Activated CD4-positive, alpha-beta memory T cell treated with anti-CD3 and anti-CD28 coated beads for 36 hours (primary cell): ENCODE measurements around the gene UBE2R2. TPM values are rescaled to one million over a fixed set of nuclear protein-coding genes. Genes with fewer than 3 reads are reported as not detected.
"Not testable (repeated sequence)": the region's sequence is repeated elsewhere in the genome, so short reads cannot be mapped to it uniquely, and the experiment has no call there.

Experiments used
- CTCF ChIA-PET: fragments of 350-600 bp; sonication (Branson Sonifier 250); formaldehyde crosslinking; loops from one replicate; lab custom pipeline; 2021; ENCODE audit warnings: antibody characterized with exemption, inconsistent platforms; lab: Charles Lee
- POLR2A ChIA-PET: fragments of 350-600 bp; sonication (Branson Sonifier 250); formaldehyde crosslinking; loops from one replicate; lab custom pipeline; 2021; ENCODE audit warnings: antibody characterized with exemption; lab: Charles Lee
- DNase-seq: peaks from one replicate; pipeline ENCODE4 v3.0.0-alpha.2; 2020
- H3K27ac Mint-ChIP-seq: one replicate; pipeline ENCODE4 v1.8.0; 2021; ENCODE audit warnings: mixed read lengths
- H3K27me3 Mint-ChIP-seq: one replicate; pipeline ENCODE4 v1.8.0; 2021; ENCODE audit warnings: mixed read lengths
- H3K36me3 Mint-ChIP-seq: one replicate; pipeline ENCODE4 v1.8.0; 2021; ENCODE audit warnings: mixed read lengths
- H3K4me1 Mint-ChIP-seq: one replicate; pipeline ENCODE4 v1.8.0; 2021; ENCODE audit warnings: low read depth, mixed read lengths
- H3K4me3 Mint-ChIP-seq: one replicate; pipeline ENCODE4 v1.8.0; 2021; ENCODE audit warnings: mild to moderate bottlenecking, mixed read lengths
- H3K9me3 Mint-ChIP-seq: one replicate; pipeline ENCODE4 v1.8.0; 2021; ENCODE audit warnings: mixed read lengths
- intact Hi-C: fragments of 100-400 bp; cut with micrococcal nuclease; formaldehyde crosslinking; loops from one replicate; pipeline ENCODE4 v1.15.1; 2023
- total RNA-seq, 2 experiments: library from RNA; stranded (reverse); gene quantifications; one replicate each; pipeline ENCODE4 v1.2.3, GENCODE V29; 2021

The UBE2R2 gene
- total RNA-seq, 2 experiments from 2014 or later, result 42.3 to 43.9 TPM

DNA sequence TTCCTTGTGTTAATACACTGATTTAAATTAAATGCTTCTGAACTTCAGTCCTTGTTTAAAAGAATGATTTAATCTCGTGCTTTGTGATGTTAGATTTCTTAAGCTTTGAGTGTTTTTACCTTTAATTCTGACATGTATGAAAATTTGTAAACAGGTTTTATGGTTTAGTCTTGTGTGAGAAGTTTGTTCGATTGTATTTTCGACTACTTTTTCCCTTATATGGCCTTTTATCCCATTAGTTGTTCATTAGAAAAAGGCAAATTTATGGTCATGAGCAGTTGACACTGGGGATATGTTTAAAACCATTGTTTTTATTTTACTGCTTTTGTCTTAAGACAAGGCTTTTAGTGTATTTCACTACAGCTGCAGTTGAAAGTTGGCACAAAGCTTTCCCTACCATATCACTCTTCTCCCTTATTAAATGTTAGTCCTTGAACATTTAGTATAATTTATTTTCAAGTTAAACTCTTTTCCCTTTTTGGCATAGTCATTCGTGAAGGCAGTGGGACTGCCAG lies 3.3 kb downstream of the UBE2R2 start:
- no peaks in the 10 kb centered on the region for H3K27me3 Mint-ChIP-seq
- intact Hi-C loops, result no loop called here
- H3K27ac Mint-ChIP-seq, result no peak overlapping the region
- H3K9me3 Mint-ChIP-seq, result no peaks in the 10 kb centered on the region
- peak overlapping the region; percentile 42 for H3K4me3 Mint-ChIP-seq
- no peak for DNase-seq
- H3K36me3 Mint-ChIP-seq, result peaks cover 5% of the 10 kb centered on the region
- peaks cover 39% of the 10 kb centered on the region for H3K4me1 Mint-ChIP-seq
- ChIA-PET POLR2A (no interaction called here), CTCF (interaction anchor here (1.1 kb wide), 1 partner anchor 14 kb away, joined by 3 read pairs; no protein-coding TSS in a partner anchor)

- peaks cover 5% of the 10 kb centered on the region for H3K36me3 Mint-ChIP-seq
- H3K27ac Mint-ChIP-seq, result no peak overlapping the region
- CTCF ChIA-PET, result interaction anchor here (2.7 kb wide), 1 partner anchor 10 kb away, joined by 11 read pairs; no protein-coding TSS in a partner anchor
- H3K27me3 Mint-ChIP-seq, result no peaks in the 10 kb centered on the region
- no peak overlapping the region for H3K4me3 Mint-ChIP-seq
- POLR2A ChIA-PET, result interaction anchor here (0.6 kb wide), 2 partner anchors 38 to 132 kb away, joined by 3 read pairs; no protein-coding TSS in a partner anchor
- peaks cover 25% of the 10 kb centered on the region for H3K4me1 Mint-ChIP-seq
- intact Hi-C loops, result no loop called here
- H3K9me3 Mint-ChIP-seq, result no peaks in the 10 kb centered on the region
- DNase-seq, result no peak
These were observed 6.8 kb downstream of the UBE2R2 start for GRCh38 chr9:33823801-33824200.

GRCh38 chr9:33827285-33827684 lies 10.3 kb downstream of the UBE2R2 start:
- H3K4me3 Mint-ChIP-seq, POLR2A ChIA-PET, H3K4me1 Mint-ChIP-seq, intact Hi-C loops, H3K27ac Mint-ChIP-seq, H3K9me3 Mint-ChIP-seq, H3K36me3 Mint-ChIP-seq, DNase-seq, H3K27me3 Mint-ChIP-seq: not testable (repeated sequence)
- CTCF ChIA-PET, result interaction anchor here (0.7 to 0.8 kb wide), 2 partner anchors 13 to 204 kb away, joined by 4 read pairs; no protein-coding TSS in a partner anchor

DNA sequence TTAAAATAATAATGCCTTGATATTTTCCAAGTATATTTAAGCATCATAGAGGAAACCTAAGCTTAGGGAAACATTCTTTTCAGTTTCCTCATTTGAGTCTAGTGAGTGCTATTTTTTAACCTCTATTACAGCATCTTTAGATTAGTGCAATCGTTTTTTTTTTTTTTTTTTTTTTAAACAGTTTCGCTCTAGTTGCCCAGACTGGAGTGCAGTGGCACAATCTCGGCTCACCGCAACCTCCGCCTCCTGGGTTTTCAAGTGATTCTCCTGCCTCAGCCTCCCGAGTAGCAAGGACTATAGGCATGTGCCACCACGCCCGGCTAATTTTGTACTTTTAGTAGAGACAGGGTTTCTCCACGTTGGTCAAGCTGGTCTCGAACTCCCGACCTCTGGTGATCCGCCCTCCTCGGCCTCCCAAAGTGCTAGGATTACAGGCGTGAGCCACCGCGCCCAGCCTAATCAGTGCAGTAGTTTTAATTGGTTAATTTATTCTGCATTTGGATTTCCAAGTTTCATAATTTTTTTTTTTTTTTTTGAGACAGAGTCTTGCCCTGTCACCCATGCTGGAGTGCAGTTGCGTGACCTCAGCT lies 12.8 kb downstream of the UBE2R2 start:
- H3K4me3 Mint-ChIP-seq, H3K9me3 Mint-ChIP-seq, H3K36me3 Mint-ChIP-seq, H3K27ac Mint-ChIP-seq, H3K4me1 Mint-ChIP-seq, DNase-seq, intact Hi-C loops, H3K27me3 Mint-ChIP-seq: not testable (repeated sequence)
- POLR2A ChIA-PET, result interaction anchor here (0.7 kb wide), 1 partner anchor 14 kb away, joined by 4 read pairs; no protein-coding TSS in a partner anchor
- CTCF ChIA-PET, result interaction anchor here (0.6 kb wide), 1 partner anchor 11 kb away, joined by 5 read pairs; no protein-coding TSS in a partner anchor

DNA sequence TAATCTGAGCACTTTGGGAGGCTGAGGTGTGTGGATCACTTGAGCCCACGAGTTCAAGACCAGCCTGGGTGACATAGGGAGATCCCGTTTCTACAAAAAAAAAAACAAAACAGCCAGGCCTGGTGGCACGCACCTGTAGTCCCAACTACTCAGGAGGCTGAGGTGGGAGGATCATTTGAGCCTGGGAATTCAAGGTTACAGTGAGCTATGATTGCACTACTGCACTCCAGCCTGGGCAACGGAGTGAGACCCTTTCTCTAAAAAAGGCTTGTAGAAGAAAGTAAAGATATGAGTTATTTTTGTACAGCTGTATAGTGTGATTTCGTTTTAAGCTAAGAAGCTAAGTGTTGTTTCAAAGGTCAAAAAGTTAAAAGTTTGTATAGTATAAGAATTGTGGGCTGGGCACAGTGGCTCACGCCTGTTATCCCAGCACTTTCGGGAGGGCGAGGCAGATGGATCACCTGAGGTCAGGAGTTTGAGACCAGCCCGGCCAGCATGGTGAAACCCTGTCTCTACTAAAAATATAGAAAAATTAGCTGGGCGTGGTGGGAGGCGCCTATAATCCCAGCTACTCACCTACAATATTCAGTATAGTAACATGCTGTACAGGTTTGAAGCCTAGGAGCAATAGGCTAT lies 18.8 kb downstream of the UBE2R2 start:
- CTCF ChIA-PET, result interaction anchor here (0.7 to 1.2 kb wide), 3 partner anchors 18 to 89 kb away, joined by 3 to 4 read pairs (median 3); no protein-coding TSS in a partner anchor

DNA sequence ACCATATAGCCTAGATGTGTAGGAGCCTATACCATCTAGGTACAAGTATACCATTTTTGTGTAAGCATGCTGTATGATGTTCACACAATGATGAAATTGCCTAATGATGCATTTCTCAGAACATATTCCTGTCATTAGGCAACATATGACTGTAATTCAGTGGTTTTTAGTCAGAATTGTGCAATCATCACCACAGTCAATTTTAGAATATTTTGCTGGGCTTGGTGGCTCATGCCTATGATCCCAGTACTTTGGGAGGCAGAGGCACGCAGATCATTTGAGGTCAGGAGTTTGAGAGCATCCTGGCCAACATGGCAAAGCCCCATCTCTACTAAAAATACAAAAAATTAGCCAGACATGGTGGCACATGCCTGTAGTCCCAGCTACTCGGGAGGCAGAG lies 19.3 kb downstream of the UBE2R2 start:
- DNase-seq, result peak; percentile 52

More for the DNA sequence above, 18.8 kb downstream of the UBE2R2 start:
- Mint-ChIP-seq H3K9me3 (no peaks in the 10 kb centered on the region), H3K4me3 (no peak overlapping the region), H3K4me1 (peaks cover 42% of the 10 kb centered on the region), H3K27ac (peak overlapping the region; percentile 45), H3K36me3 (peaks cover 1% of the 10 kb centered on the region), H3K27me3 (no peaks in the 10 kb centered on the region)
- no peak for DNase-seq
- POLR2A ChIA-PET, result interaction anchor here (0.8 to 2.2 kb wide), 3 partner anchors 18 to 22 kb away, joined by 3 to 9 read pairs (median 4); partner anchors contain the start of gene UBE2R2
- intact Hi-C loops, result loop anchor here (1.0 to 5.0 kb wide), 2 partner anchors 17 to 47 kb away; no protein-coding TSS in a partner anchor

DNA sequence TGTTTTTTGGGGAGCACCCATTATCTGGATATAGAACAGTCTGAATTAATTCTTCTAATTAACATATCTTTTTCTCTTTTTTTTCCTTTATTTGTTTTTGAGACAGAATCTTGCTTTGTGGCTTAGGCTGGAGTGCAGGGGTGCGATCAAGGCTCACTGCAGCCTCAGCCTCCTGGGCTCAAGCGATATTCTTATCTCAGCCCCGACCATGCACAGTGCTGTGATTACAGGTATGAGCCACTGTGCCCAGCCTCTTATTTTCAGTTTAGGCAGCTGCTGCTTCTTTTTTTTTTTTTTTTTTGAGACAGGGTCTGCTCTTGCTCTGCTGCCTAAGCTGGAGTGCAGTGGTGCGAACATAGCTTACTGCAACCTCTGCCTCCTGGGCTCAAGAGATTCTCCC lies 20.2 kb downstream of the UBE2R2 start:
- no peaks in the 10 kb centered on the region for H3K9me3 Mint-ChIP-seq
- H3K4me1 Mint-ChIP-seq, result peaks cover 46% of the 10 kb centered on the region
- no peak overlapping the region for H3K27ac Mint-ChIP-seq
- ChIA-PET CTCF (no interaction called here), POLR2A (interaction anchor here (0.9 kb wide), 1 partner anchor 211 kb away, joined by 3 read pairs; no protein-coding TSS in a partner anchor)
- H3K4me3 Mint-ChIP-seq, result no peak overlapping the region
- H3K36me3 Mint-ChIP-seq, result peaks cover 1% of the 10 kb centered on the region
- H3K27me3 Mint-ChIP-seq, result no peaks in the 10 kb centered on the region
- DNase-seq, result no peak
- intact Hi-C loops, result loop anchor here (5.0 kb wide), 1 partner anchor 45 kb away; no protein-coding TSS in a partner anchor

More for the DNA sequence above, 19.3 kb downstream of the UBE2R2 start:
- peaks cover 43% of the 10 kb centered on the region for H3K4me1 Mint-ChIP-seq
- H3K4me3 Mint-ChIP-seq, H3K27me3 Mint-ChIP-seq, H3K9me3 Mint-ChIP-seq, H3K36me3 Mint-ChIP-seq: not testable (repeated sequence)
- ChIA-PET CTCF (interaction anchor here (0.8 to 1.2 kb wide), 2 partner anchors 18 to 22 kb away, joined by 3 to 4 read pairs; no protein-coding TSS in a partner anchor), POLR2A (interaction anchor here (0.8 to 2.2 kb wide), 3 partner anchors 18 to 23 kb away, joined by 3 to 9 read pairs (median 4); partner anchors contain the start of gene UBE2R2)
- H3K27ac Mint-ChIP-seq, result peak overlapping the region; percentile 62
- intact Hi-C loops, result loop anchor here (1.0 to 5.0 kb wide), 2 partner anchors 18 to 46 kb away; no protein-coding TSS in a partner anchor

DNA sequence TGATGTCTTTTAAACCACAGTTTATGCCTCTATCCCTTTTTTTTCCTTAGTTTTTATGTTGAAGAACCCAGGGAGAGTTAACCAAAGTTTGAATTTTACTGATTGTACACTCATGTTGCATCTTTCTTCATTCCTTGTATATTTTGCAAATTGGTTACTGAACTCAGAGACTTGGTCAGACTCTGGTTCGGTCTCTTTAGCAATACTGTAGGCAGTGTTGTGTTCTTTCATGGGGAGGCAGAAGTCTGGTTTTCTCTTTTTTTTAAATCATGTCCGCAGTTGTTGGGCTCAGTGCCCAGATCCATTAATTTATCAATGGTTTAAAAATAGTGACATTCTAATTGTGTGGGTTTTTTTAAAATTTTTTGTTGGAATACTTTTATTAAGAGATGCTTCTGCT lies 23.4 kb downstream of the UBE2R2 start:
- Mint-ChIP-seq H3K4me3 (no peak overlapping the region), H3K36me3 (peaks cover 4% of the 10 kb centered on the region), H3K9me3 (no peaks in the 10 kb centered on the region), H3K4me1 (peaks cover 43% of the 10 kb centered on the region), H3K27ac (no peak overlapping the region), H3K27me3 (no peaks in the 10 kb centered on the region)
- ChIA-PET CTCF (interaction anchor here (4.0 kb wide), 1 partner anchor 26 kb away, joined by 21 read pairs; no protein-coding TSS in a partner anchor), POLR2A (interaction anchor here (0.6 kb wide), 1 partner anchor 160 kb away, joined by 4 read pairs; no protein-coding TSS in a partner anchor)
- intact Hi-C loops, result no loop called here
- no peak for DNase-seq

DNA sequence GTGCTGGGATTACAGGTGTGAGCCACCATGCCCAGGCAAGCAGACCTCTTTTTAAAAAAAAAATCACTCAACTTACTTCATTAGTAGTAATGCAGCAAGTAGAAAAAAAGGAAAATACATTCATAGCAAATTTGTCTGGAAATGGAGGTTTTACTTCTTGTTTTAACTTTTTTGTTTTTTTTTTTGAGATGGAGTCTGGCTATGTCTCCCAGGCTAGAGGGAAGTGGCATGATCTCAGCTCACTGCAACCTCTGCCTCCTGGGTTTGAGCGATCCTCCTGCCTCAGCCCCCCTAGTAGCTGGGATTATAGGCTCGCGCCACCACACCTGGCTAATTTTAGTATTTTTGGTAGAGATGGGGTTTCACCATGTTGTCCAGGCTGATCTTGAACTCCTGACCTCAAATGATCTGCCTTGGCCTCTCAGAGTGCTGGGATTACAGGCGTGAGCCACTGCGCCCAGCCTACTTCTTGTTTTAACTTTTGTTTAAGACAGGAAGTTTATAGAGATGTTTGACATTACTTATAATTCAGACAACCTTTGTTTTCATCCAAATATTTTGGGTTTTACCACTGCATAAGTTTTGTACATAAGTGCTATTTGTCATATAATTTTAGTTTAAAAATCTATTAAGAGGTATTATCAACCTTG lies 26.5 kb downstream of the UBE2R2 start:
- intact Hi-C loops, result no loop called here
- H3K36me3 Mint-ChIP-seq, result peaks cover 4% of the 10 kb centered on the region
- POLR2A ChIA-PET, result interaction anchor here (0.8 kb wide), 1 partner anchor 17 kb away, joined by 3 read pairs; no protein-coding TSS in a partner anchor
- peaks cover 38% of the 10 kb centered on the region for H3K4me1 Mint-ChIP-seq
- CTCF ChIA-PET, result interaction anchor here (2.5 kb wide), 1 partner anchor 30 kb away, joined by 17 read pairs; no protein-coding TSS in a partner anchor
- DNase-seq, result no peak
- no peak overlapping the region for H3K4me3 Mint-ChIP-seq
- no peaks in the 10 kb centered on the region for H3K9me3 Mint-ChIP-seq
- no peaks in the 10 kb centered on the region for H3K27me3 Mint-ChIP-seq
- H3K27ac Mint-ChIP-seq, result no peak overlapping the region

DNA sequence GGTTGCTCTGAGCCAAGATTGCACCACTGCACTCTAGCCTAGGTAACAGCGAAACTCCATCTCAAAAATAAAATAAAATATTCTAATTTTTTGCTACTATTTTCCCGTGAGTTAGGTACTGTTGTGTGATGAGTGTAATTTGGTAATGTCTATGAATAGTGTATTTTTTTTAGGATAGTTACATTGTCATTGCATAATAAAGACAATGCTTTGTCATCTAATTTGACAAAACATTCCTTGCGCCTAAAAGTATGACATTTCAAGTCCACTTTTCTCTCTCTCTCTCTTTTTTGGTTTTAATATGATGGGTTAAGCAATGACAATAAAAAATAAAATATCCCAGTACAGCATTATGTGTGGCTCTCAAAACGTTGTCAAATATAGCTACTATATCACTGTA lies 29.3 kb downstream of the UBE2R2 start:
- intact Hi-C loops, result no loop called here
- CTCF ChIA-PET, result interaction anchor here (0.6 kb wide), 1 partner anchor 205 kb away, joined by 4 read pairs; no protein-coding TSS in a partner anchor

GRCh38 chr9:33847894-33848205 lies 30.9 kb downstream of the UBE2R2 start:
- H3K27me3 Mint-ChIP-seq, H3K27ac Mint-ChIP-seq, DNase-seq, POLR2A ChIA-PET, H3K4me3 Mint-ChIP-seq, H3K36me3 Mint-ChIP-seq, H3K9me3 Mint-ChIP-seq, intact Hi-C loops: not testable (repeated sequence)
- H3K4me1 Mint-ChIP-seq, result peaks cover 35% of the 10 kb centered on the region
- CTCF ChIA-PET, result interaction anchor here (8.7 kb wide), 1 partner anchor 34 kb away, joined by 97 read pairs; the partner anchor contains the start of gene UBE2R2

More for the DNA sequence above, 29.3 kb downstream of the UBE2R2 start:
- H3K4me3 Mint-ChIP-seq, result no peak overlapping the region
- peaks cover 37% of the 10 kb centered on the region for H3K4me1 Mint-ChIP-seq
- POLR2A ChIA-PET, result no interaction called here
- peaks cover 3% of the 10 kb centered on the region for H3K36me3 Mint-ChIP-seq
- no peak overlapping the region for H3K27ac Mint-ChIP-seq
- no peaks in the 10 kb centered on the region for H3K9me3 Mint-ChIP-seq
- DNase-seq, result no peak
- no peaks in the 10 kb centered on the region for H3K27me3 Mint-ChIP-seq
